Loucy (cell line): ENCODE measurements around the gene SSBP2.

Experiments
- H2AFZ ChIP-seq: fragments of 200-600 bp; sonication (generic); 2 replicates; pipeline ENCODE4 v1.6.0; 2016; ENCODE audit warnings: antibody characterized with exemption, mild to moderate bottlenecking, low read length, moderate library complexity
- H3F3A ChIP-seq: fragments of 200-600 bp; 2 replicates; pipeline ENCODE4 v1.6.0; 2016; ENCODE audit warnings: antibody characterized with exemption, low read depth, mild to moderate bottlenecking
- H3K27me3 ChIP-seq: fragments of 200-600 bp; sonication (generic); 2 replicates; pipeline ENCODE4 v1.6.1; 2014; ENCODE audit warnings: low read length, mild to moderate bottlenecking; ENCODE audit not compliant: insufficient read depth, poor library complexity, severe bottlenecking
- H3K36me3 ChIP-seq: fragments of 200-600 bp; sonication (generic); 2 replicates; pipeline ENCODE4 v1.6.1; 2016; ENCODE audit warnings: low read length; ENCODE audit not compliant: insufficient read depth
- H3K4me1 ChIP-seq: fragments of 200-600 bp; sonication (generic); 2 replicates; pipeline ENCODE4 v1.5.1; 2014; ENCODE audit warnings: low read length, mild to moderate bottlenecking; ENCODE audit not compliant: insufficient read depth, poor library complexity, severe bottlenecking
- H3K4me2 ChIP-seq: fragments of 200-600 bp; sonication (generic); 2 replicates; pipeline ENCODE4 v1.6.0; 2014; ENCODE audit warnings: antibody characterized with exemption, low read length, low read depth, mild to moderate bottlenecking; ENCODE audit not compliant: poor library complexity, severe bottlenecking
- H3K4me3 ChIP-seq: fragments of 200-600 bp; sonication (generic); 2 replicates; pipeline ENCODE4 v1.5.1; 2014; ENCODE audit warnings: low read length, mild to moderate bottlenecking, mixed read lengths; ENCODE audit not compliant: poor library complexity, severe bottlenecking
- H3K79me2 ChIP-seq: fragments of 200-600 bp; sonication (generic); 2 replicates; pipeline ENCODE4 v1.6.1; 2014; ENCODE audit warnings: low read length; ENCODE audit not compliant: insufficient read depth
- H3K9ac ChIP-seq: fragments of 200-600 bp; sonication (generic); 2 replicates; pipeline ENCODE4 v1.6.0; 2014; ENCODE audit warnings: mild to moderate bottlenecking, low read depth, low read length, moderate library complexity; ENCODE audit not compliant: poor library complexity, severe bottlenecking
- H3K9me2 ChIP-seq: fragments of 200-600 bp; sonication (generic); replicated peaks from 2 replicates; pipeline ENCODE4 v1.6.1; 2016; ENCODE audit warnings: low read depth, low read length, mixed read lengths
- H3K9me3 ChIP-seq: fragments of 200-600 bp; sonication (generic); 2 replicates; pipeline ENCODE4 v1.6.1; 2014; ENCODE audit warnings: mild to moderate bottlenecking, antibody characterized with exemption, low read length, low read depth; ENCODE audit not compliant: insufficient read depth
- H4K20me1 ChIP-seq: fragments of 200-600 bp; sonication (generic); 2 replicates; pipeline ENCODE4 v1.6.0; 2014; ENCODE audit warnings: antibody characterized with exemption, low read length, mild to moderate bottlenecking; ENCODE audit not compliant: insufficient read depth, poor library complexity, severe bottlenecking
- CTCF ChIP-seq: fragments of 200-600 bp; sonication (generic); conservative IDR thresholded peaks from 2 replicates; pipeline ENCODE4 v1.5.1; 2014; ENCODE audit warnings: mild to moderate bottlenecking, antibody characterized with exemption, low read length
- EZH2phosphoT487 ChIP-seq: fragments of 200-600 bp; IDR thresholded peaks from 2 replicates; pipeline ENCODE4 v1.6.1; 2018; ENCODE audit warnings: antibody characterized with exemption, mild to moderate bottlenecking, moderate library complexity, borderline replicate concordance

SSBP2 gene

GRCh38 chr5:81776258-81776657 is 25.4 kb upstream of the SSBP2 start:
- no peaks in the 10 kb centered on the region for H4K20me1 ChIP-seq
- H3K9me2 ChIP-seq = no peaks in the 10 kb centered on the region
- H3K9me3 ChIP-seq = no peaks in the 10 kb centered on the region
- H3F3A ChIP-seq = no peaks in the 10 kb centered on the region
- peaks cover 43% of the 10 kb centered on the region for H3K4me1 ChIP-seq
- H3K9ac ChIP-seq = no peak overlapping the region
- H3K27me3 ChIP-seq = no peaks in the 10 kb centered on the region
- 0 out of 2 replicates have a peak overlapping the region, but pooled peaks have one; percentile 30 for H2AFZ ChIP-seq
- H3K4me3 ChIP-seq = no peak overlapping the region
- H3K36me3 ChIP-seq = no peaks in the 10 kb centered on the region
- no peaks in the 10 kb centered on the region for H3K79me2 ChIP-seq
- TF ChIP-seq CTCF = no peak
- no peak for TF ChIP-seq EZH2phosphoT487
- no peak overlapping the region for H3K4me2 ChIP-seq

- Histone ChIP-seq H2AFZ (no peak overlapping the region), H3K4me2 (no peak overlapping the region), H3K4me3 (no peak overlapping the region), H3F3A (no peaks in the 10 kb centered on the region), H3K4me1 (peaks cover 37% of the 10 kb centered on the region), H3K27me3 (no peaks in the 10 kb centered on the region), H3K36me3 (no peaks in the 10 kb centered on the region), H4K20me1 (no peaks in the 10 kb centered on the region), H3K9me2 (no peaks in the 10 kb centered on the region), H3K9me3 (no peaks in the 10 kb centered on the region), H3K79me2 (no peaks in the 10 kb centered on the region), H3K9ac (no peak overlapping the region)
- TF ChIP-seq CTCF (no peak), EZH2phosphoT487 (no peak)
Measured at GRCh38 chr5:81774374-81774773, 23.5 kb upstream of the SSBP2 start.

GRCh38 chr5:81773574-81773973 is 22.7 kb upstream of the SSBP2 start:
- Histone ChIP-seq H3K27me3 (no peaks in the 10 kb centered on the region), H3K4me2 (no peak overlapping the region), H3K79me2 (no peaks in the 10 kb centered on the region), H2AFZ (no peak overlapping the region), H3F3A (no peaks in the 10 kb centered on the region), H3K4me3 (no peak overlapping the region), H4K20me1 (no peaks in the 10 kb centered on the region), H3K9ac (no peak overlapping the region), H3K36me3 (no peaks in the 10 kb centered on the region), H3K9me3 (no peaks in the 10 kb centered on the region), H3K9me2 (no peaks in the 10 kb centered on the region), H3K4me1 (peaks cover 29% of the 10 kb centered on the region)
- TF ChIP-seq EZH2phosphoT487 (no peak), CTCF (no peak)
